Neural cell (in vitro differentiated cells): ENCODE data around the gene CYB561A3.

Experiments used
- EP300 ChIP-seq: fragments of 450-650 bp; conservative IDR thresholded peaks from 2 replicates; pipeline ENCODE4 v1.6.1; 2014; ENCODE audit warnings: antibody characterized with exemption, mild to moderate bottlenecking, moderate library complexity; ENCODE audit not compliant: poor library complexity, severe bottlenecking
- POLR2AphosphoS5 ChIP-seq: IDR thresholded peaks from 2 replicates; pipeline ENCODE4 v1.6.1; 2012
- RAD21 ChIP-seq: fragments of 450-650 bp; conservative IDR thresholded peaks from 2 replicates; pipeline ENCODE4 v1.6.1; 2014; ENCODE audit warnings: antibody characterized with exemption, mild to moderate bottlenecking, moderate library complexity
- SMC3 ChIP-seq: fragments of 450-650 bp; conservative IDR thresholded peaks from 2 replicates; pipeline ENCODE4 v1.6.1; 2014; ENCODE audit warnings: antibody characterized with exemption, mild to moderate bottlenecking, moderate library complexity; ENCODE audit not compliant: poor library complexity
- TAF1 ChIP-seq: IDR thresholded peaks from 2 replicates; pipeline ENCODE4 v1.6.1; 2012; ENCODE audit warnings: low read depth
- TF ChIP-seq, protein P1 (sequence below): fragments of 450-650 bp; IDR thresholded peaks from 2 replicates; pipeline ENCODE4 v1.5.1; 2014; ENCODE audit warnings: antibody characterized with exemption, mild to moderate bottlenecking, moderate library complexity; ENCODE audit not compliant: poor library complexity, severe bottlenecking
- TF ChIP-seq, protein P2 (sequence below): IDR thresholded peaks from 2 replicates; pipeline ENCODE4 v1.6.1; 2012; ENCODE audit warnings: borderline replicate concordance

DNA sequence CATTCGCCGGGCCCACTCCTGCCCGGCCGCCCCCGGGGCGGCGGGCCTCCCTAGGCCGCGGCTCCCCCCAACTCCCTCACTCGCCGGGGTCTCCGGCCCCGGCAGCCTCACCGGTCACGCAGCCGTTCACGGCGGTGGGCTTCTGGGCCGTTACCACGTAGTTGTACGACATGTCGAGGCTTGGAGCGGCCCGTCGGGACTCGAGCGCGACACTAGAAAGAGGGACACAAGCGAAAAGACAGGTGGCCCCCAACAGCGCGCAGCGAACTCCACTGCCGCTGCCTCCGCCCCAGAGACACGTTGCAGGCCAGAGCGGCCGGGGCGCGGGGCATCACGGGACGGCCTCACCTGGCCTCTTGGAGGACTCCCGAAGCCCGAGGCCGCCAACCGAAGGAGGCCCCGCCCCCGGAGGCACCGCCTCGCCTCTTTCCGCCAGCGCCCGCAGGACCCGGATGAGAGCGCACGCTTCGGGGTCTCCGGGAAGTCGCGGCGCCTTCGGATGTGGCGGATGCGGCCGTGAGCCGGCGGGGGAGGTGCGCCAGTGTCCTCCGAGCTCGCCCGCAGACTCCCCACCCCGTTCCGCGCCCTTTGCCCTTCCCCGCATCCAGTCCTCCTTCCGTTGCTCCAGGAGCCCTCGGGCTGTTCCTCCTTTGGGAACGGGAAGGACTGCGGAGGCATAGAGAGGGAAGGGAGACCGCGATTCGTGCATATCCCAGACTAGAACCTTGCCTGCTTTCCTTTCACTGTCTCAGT is 28.7 kb downstream of the CYB561A3 start, which contains the start of the genes DDB1 and TKFC:
- TF ChIP-seq POLR2AphosphoS5 (peak; percentile 88), EP300 (no peak), RAD21 (peak; percentile 36), SMC3 (peak; percentile 35), TAF1 (peak; percentile 84)
- TF ChIP-seq, protein P1, sequence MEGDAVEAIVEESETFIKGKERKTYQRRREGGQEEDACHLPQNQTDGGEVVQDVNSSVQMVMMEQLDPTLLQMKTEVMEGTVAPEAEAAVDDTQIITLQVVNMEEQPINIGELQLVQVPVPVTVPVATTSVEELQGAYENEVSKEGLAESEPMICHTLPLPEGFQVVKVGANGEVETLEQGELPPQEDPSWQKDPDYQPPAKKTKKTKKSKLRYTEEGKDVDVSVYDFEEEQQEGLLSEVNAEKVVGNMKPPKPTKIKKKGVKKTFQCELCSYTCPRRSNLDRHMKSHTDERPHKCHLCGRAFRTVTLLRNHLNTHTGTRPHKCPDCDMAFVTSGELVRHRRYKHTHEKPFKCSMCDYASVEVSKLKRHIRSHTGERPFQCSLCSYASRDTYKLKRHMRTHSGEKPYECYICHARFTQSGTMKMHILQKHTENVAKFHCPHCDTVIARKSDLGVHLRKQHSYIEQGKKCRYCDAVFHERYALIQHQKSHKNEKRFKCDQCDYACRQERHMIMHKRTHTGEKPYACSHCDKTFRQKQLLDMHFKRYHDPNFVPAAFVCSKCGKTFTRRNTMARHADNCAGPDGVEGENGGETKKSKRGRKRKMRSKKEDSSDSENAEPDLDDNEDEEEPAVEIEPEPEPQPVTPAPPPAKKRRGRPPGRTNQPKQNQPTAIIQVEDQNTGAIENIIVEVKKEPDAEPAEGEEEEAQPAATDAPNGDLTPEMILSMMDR, result no peak
- TF ChIP-seq, protein P2, sequence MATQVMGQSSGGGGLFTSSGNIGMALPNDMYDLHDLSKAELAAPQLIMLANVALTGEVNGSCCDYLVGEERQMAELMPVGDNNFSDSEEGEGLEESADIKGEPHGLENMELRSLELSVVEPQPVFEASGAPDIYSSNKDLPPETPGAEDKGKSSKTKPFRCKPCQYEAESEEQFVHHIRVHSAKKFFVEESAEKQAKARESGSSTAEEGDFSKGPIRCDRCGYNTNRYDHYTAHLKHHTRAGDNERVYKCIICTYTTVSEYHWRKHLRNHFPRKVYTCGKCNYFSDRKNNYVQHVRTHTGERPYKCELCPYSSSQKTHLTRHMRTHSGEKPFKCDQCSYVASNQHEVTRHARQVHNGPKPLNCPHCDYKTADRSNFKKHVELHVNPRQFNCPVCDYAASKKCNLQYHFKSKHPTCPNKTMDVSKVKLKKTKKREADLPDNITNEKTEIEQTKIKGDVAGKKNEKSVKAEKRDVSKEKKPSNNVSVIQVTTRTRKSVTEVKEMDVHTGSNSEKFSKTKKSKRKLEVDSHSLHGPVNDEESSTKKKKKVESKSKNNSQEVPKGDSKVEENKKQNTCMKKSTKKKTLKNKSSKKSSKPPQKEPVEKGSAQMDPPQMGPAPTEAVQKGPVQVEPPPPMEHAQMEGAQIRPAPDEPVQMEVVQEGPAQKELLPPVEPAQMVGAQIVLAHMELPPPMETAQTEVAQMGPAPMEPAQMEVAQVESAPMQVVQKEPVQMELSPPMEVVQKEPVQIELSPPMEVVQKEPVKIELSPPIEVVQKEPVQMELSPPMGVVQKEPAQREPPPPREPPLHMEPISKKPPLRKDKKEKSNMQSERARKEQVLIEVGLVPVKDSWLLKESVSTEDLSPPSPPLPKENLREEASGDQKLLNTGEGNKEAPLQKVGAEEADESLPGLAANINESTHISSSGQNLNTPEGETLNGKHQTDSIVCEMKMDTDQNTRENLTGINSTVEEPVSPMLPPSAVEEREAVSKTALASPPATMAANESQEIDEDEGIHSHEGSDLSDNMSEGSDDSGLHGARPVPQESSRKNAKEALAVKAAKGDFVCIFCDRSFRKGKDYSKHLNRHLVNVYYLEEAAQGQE, result peak; percentile 86
